Panc1 (cell line): ENCODE results near the gene UBE2D4. TPM values are rescaled to one million over a fixed set of nuclear protein-coding genes. Genes with fewer than 3 reads are reported as not detected.

ENCODE experiments used
- ATAC-seq: fragments of 200-7000 bp; cut with Tn5 transposase; 2 replicates; pipeline ENCODE4 v1.9.1; 2020; ENCODE audit warnings: mild to moderate bottlenecking, moderate library complexity
- BruUV-seq: library from RNA; stranded (reverse); fragments of 400-500 nt; replicated peaks from 2 replicates; lab custom pipeline; 2021; lab: Mats Ljungman, UMichigan
- CTCF ChIA-PET: fragments of 300-600 bp; sonication (Branson Sonifier 250); formaldehyde crosslinking; loops from one replicate; lab custom pipeline; 2022; ENCODE audit warnings: antibody characterized with exemption; lab: Charles Lee
- POLR2A ChIA-PET: fragments of 300-600 bp; sonication (Branson Sonifier 250); formaldehyde crosslinking; loops from one replicate; lab custom pipeline; 2022; ENCODE audit warnings: antibody characterized with exemption; lab: Charles Lee
- DNase-seq: peaks from one replicate; pipeline ENCODE4 v3.0.0-alpha.2; 2010; ENCODE audit warnings: low read depth, low spot score
- H3K27ac ChIP-seq: 2 replicates; pipeline ENCODE4 v1.5.1; 2011; ENCODE audit warnings: mild to moderate bottlenecking, low read length, inconsistent platforms
- H3K27me3 ChIP-seq: fragments of 200-500 bp; sonication (Bioruptor generic); 2 replicates; pipeline ENCODE4 v1.6.0; 2014; ENCODE audit warnings: low read length, inconsistent platforms; ENCODE audit not compliant: control insufficient read depth, insufficient read depth
- H3K36me3 ChIP-seq: fragments of 200-500 bp; sonication (Bioruptor generic); 2 replicates; pipeline ENCODE4 v1.5.1; 2014; ENCODE audit warnings: inconsistent platforms, mild to moderate bottlenecking, low read length, moderate library complexity; ENCODE audit not compliant: control insufficient read depth, insufficient read depth
- H3K4me1 ChIP-seq: 2 replicates; pipeline ENCODE4 v1.5.1; 2011; ENCODE audit warnings: inconsistent platforms, mild to moderate bottlenecking, low read length, moderate library complexity; ENCODE audit not compliant: control insufficient read depth, insufficient read depth
- H3K4me3 ChIP-seq, 2 experiments: 2 replicates each; pipeline ENCODE4 v1.5.1; 2011 to 2012; ENCODE audit warnings: low read depth in 2 of 2, low read length in 2 of 2, mild to moderate bottlenecking in 2 of 2, inconsistent platforms in 1 of 2, moderate library complexity in 1 of 2
- H3K9me3 ChIP-seq: fragments of 200-500 bp; sonication (Bioruptor generic); 2 replicates; pipeline ENCODE4 v1.5.1; 2014; ENCODE audit warnings: low read depth, mild to moderate bottlenecking, inconsistent platforms, low read length, moderate library complexity; ENCODE audit not compliant: control insufficient read depth, insufficient read depth
- POLR2AphosphoS5 ChIP-seq: IDR thresholded peaks from 2 replicates; pipeline ENCODE4 v1.6.1; 2012; ENCODE audit warnings: mild to moderate bottlenecking, low read depth, low read length, moderate library complexity
- SIN3A ChIP-seq: IDR thresholded peaks from 2 replicates; pipeline ENCODE4 v1.6.1; 2012; ENCODE audit warnings: low read depth, mild to moderate bottlenecking, low read length, moderate library complexity, borderline replicate concordance; ENCODE audit not compliant: insufficient read depth
- TCF7L2 ChIP-seq: IDR thresholded peaks from 2 replicates; pipeline ENCODE4 v1.6.1; 2011; ENCODE audit warnings: mild to moderate bottlenecking, low read depth, low read length, inconsistent platforms
- in situ Hi-C: cut with HindIII; loops from 2 replicates; pipeline ENCODE4 v1.10.0; 2016; ENCODE audit warnings: low sequenced_read_pairs, low pct_unique_long_range_greater_than_20kb
- intact Hi-C: fragments of 100-400 bp; cut with micrococcal nuclease; formaldehyde crosslinking; loops from one replicate; pipeline ENCODE4 v1.10.0; 2022; ENCODE audit not compliant: unreplicated experiment
- total RNA-seq: library from RNA; stranded (reverse); gene quantifications from one replicate; pipeline ENCODE4 v1.2.1, GENCODE V29; 2021; ENCODE audit not compliant: unreplicated experiment
- TF ChIP-seq, protein P1 (sequence below), 2 experiments: IDR thresholded peaks; 2 replicates each; pipeline ENCODE4 v1.6.1; 2011 to 2012; ENCODE audit warnings: low read depth in 2 of 2, control low read depth in 1 of 2, low read length in 1 of 2, mild to moderate bottlenecking in 1 of 2, moderate library complexity in 1 of 2; ENCODE audit not compliant: insufficient read depth in 1 of 2
- TF ChIP-seq, protein P2 (sequence below): fragments of 450-650 bp; IDR thresholded peaks from 2 replicates; pipeline ENCODE4 v1.5.1; 2017; ENCODE audit warnings: mild to moderate bottlenecking

UBE2D4 gene
- total RNA-seq, 1 experiment from 2014 or later: 35.9 TPM

DNA sequence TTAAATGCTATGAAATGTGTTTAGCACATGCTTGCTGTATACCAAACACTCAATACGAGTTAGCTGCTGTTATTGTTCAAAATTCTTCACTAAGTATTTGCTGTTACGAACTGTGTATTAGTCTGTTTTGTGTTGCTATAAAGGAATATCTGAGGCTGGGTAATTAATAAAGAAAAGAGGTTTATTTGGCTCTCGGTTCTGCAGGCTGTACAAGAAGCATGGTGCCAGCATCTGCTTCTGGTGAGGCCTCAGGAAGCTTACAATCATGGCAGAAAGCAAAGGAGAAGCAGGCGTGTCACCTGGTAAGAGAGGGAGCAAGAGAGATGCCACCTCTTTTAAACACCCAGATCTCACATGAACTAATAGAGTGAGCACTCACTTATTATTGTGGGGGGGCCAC is 1.6 kb downstream of the UBE2D4 start:
- no peaks in the 10 kb centered on the region for H3K9me3 ChIP-seq
- DNase-seq: no peak
- ChIA-PET POLR2A (interaction anchor here (0.6 kb wide), 1 partner anchor 658 kb away, joined by 6 read pairs; no protein-coding TSS in a partner anchor), CTCF (no interaction called here)
- no peak for ATAC-seq
- BruUV-seq: no TSS peak
- in situ Hi-C loops: no loop called here
- no peaks in the 10 kb centered on the region for H3K4me1 ChIP-seq
- H3K27ac ChIP-seq: no peak overlapping the region
- H3K36me3 ChIP-seq: no peaks in the 10 kb centered on the region
- H3K27me3 ChIP-seq: no peaks in the 10 kb centered on the region
- TF ChIP-seq, protein P1, sequence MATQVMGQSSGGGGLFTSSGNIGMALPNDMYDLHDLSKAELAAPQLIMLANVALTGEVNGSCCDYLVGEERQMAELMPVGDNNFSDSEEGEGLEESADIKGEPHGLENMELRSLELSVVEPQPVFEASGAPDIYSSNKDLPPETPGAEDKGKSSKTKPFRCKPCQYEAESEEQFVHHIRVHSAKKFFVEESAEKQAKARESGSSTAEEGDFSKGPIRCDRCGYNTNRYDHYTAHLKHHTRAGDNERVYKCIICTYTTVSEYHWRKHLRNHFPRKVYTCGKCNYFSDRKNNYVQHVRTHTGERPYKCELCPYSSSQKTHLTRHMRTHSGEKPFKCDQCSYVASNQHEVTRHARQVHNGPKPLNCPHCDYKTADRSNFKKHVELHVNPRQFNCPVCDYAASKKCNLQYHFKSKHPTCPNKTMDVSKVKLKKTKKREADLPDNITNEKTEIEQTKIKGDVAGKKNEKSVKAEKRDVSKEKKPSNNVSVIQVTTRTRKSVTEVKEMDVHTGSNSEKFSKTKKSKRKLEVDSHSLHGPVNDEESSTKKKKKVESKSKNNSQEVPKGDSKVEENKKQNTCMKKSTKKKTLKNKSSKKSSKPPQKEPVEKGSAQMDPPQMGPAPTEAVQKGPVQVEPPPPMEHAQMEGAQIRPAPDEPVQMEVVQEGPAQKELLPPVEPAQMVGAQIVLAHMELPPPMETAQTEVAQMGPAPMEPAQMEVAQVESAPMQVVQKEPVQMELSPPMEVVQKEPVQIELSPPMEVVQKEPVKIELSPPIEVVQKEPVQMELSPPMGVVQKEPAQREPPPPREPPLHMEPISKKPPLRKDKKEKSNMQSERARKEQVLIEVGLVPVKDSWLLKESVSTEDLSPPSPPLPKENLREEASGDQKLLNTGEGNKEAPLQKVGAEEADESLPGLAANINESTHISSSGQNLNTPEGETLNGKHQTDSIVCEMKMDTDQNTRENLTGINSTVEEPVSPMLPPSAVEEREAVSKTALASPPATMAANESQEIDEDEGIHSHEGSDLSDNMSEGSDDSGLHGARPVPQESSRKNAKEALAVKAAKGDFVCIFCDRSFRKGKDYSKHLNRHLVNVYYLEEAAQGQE (IDR thresholded peaks at IDR 0.05; ENCODE audit: insufficient read depth in 1 of 2, low read depth in 2 of 2, low read length in 1 of 2): no peak
- TF ChIP-seq, protein P2, sequence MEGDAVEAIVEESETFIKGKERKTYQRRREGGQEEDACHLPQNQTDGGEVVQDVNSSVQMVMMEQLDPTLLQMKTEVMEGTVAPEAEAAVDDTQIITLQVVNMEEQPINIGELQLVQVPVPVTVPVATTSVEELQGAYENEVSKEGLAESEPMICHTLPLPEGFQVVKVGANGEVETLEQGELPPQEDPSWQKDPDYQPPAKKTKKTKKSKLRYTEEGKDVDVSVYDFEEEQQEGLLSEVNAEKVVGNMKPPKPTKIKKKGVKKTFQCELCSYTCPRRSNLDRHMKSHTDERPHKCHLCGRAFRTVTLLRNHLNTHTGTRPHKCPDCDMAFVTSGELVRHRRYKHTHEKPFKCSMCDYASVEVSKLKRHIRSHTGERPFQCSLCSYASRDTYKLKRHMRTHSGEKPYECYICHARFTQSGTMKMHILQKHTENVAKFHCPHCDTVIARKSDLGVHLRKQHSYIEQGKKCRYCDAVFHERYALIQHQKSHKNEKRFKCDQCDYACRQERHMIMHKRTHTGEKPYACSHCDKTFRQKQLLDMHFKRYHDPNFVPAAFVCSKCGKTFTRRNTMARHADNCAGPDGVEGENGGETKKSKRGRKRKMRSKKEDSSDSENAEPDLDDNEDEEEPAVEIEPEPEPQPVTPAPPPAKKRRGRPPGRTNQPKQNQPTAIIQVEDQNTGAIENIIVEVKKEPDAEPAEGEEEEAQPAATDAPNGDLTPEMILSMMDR: no peak
- TF ChIP-seq POLR2AphosphoS5: no peak
- no peak for TF ChIP-seq TCF7L2
- no peak for TF ChIP-seq SIN3A
- no peak overlapping the region for H3K4me3 ChIP-seq
- intact Hi-C loops: no loop called here

DNA sequence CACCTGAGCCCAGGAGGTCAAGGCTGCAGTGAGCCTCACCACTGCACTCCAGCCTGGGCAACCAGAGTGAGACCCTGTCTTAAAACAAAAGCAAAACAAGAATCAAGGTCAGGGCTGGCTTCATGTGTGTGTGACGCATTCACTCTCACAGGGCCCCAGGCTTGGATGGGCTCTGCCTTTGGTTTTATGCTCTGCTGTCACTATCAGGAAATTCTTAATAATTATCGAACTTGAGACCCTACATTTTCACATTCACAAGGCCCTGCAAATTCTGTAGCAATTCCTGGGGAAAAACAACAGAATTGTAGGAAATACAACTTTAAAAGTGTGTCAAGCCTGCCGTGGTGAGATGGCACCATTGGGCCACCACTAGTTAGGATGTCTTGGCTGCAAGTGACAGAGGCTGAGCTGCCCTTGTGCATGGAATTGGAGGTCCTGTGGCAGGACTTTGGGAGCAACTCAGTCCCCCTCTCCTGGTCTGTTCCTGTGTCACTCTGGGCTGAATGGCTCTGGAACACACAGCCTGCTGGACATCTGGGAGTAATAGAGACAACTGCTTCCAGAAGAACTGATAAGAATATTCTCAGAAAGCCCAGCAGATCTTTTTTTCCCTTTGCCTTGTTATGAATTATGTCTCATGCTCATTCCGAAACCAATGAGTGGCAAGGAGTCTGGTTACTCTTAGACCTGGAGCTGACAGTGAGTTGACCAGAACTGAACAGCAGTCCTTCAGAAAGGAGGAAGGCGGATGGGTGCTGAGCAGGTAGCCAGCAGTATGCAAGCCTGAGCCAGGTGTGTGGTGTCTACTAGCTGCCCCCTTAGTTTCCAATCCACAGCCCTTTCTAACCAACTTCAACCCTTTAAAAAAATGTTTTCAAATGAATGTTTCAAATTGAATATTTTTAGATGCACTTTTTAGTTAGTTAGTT is 3.6 kb downstream of the UBE2D4 start:
- no TSS peak for BruUV-seq
- ATAC-seq (no peak), DNase-seq (no peak)
- Histone ChIP-seq H3K36me3 (no peaks in the 10 kb centered on the region), H3K9me3 (no peaks in the 10 kb centered on the region), H3K27me3 (no peaks in the 10 kb centered on the region), H3K4me3 (no peak overlapping the region), H3K27ac (no peak overlapping the region), H3K4me1 (no peaks in the 10 kb centered on the region)
- no peak for TF ChIP-seq TCF7L2
- ChIA-PET POLR2A (no interaction called here), CTCF (no interaction called here)
- in situ Hi-C loops: no loop called here
- intact Hi-C loops: no loop called here

DNA sequence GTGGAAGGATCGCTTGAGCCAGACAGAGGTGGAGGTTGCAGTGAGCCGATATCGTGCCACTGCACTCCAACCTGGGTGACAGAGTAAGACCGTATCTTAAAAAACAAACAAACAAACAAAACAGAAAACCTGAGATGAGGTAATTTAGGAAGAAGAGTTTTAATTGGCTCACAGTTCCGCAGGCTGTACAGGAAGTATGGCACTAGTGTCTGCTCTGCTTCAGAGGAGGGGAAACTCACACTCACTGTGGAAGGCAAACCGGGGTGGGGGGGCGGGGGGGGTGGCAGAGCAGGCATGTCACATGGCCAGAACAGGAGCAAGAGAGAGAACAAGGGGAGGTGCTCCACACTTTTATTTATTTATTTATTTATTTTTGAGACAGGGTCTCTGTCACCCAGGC is 5.1 kb downstream of the UBE2D4 start:
- no peak for DNase-seq
- H3K9me3 ChIP-seq: no peaks in the 10 kb centered on the region
- H3K27ac ChIP-seq: no peak overlapping the region
- intact Hi-C loops (no loop called here), in situ Hi-C loops (no loop called here)
- ChIA-PET CTCF (no interaction called here), POLR2A (interaction anchor here (0.6 kb wide), 1 partner anchor 12 kb away, joined by 5 read pairs; no protein-coding TSS in a partner anchor)
- BruUV-seq: no TSS peak
- H3K36me3 ChIP-seq: no peaks in the 10 kb centered on the region
- ATAC-seq: no peak
- no peaks in the 10 kb centered on the region for H3K27me3 ChIP-seq
- no peaks in the 10 kb centered on the region for H3K4me1 ChIP-seq
- no peak overlapping the region for H3K4me3 ChIP-seq
- TF ChIP-seq TCF7L2: no peak
- TF ChIP-seq, protein P1 (IDR thresholded peaks at IDR 0.05; ENCODE audit: insufficient read depth in 1 of 2, low read depth in 2 of 2, low read length in 1 of 2): no peak
- TF ChIP-seq SIN3A: no peak
- TF ChIP-seq, protein P2: no peak
- TF ChIP-seq POLR2AphosphoS5: no peak
